K562 (cell line): ENCODE measurements around the gene OLFML2B. TPM values are rescaled to one million over a fixed set of nuclear protein-coding genes. Genes with fewer than 3 reads are reported as not detected.

Source experiments
- ATAC-seq: fragments of 200-7000 bp; cut with Tn5 transposase; 3 replicates; pipeline ENCODE4 v1.9.1; 2020; ENCODE audit warnings: moderate library complexity
- BruUV-seq: library from RNA; stranded (reverse); fragments of 400-500 nt; replicated peaks from 2 replicates; lab custom pipeline; 2021; lab: Mats Ljungman, UMichigan
- CTCF ChIA-PET: fragments of 300-600 bp; formaldehyde crosslinking; extraction: SDS; loops from one replicate; lab custom pipeline; 2021; ENCODE audit warnings: low intra/inter-chr PET ratio; lab: Yijun Ruan, JAX
- POLR2A ChIA-PET: fragments of 300-600, 350-650 bp; sonication (Branson Sonifier 250); formaldehyde crosslinking; extraction: SDS; loops from one replicate; lab custom pipeline; 2021; ENCODE audit warnings: antibody characterized with exemption, inconsistent platforms; lab: Yijun Ruan, JAX
- DNase-seq, 4 experiments: peaks; one replicate each; pipeline versions ENCODE4 v3.0.0 to v3.0.0-alpha.2; 2011 to 2018; ENCODE audit warnings: low spot score in 3 of 4, mixed read lengths in 3 of 4; ENCODE audit errors: extremely low read depth in 1 of 4
- FAIRE-seq: peaks from 2 replicates; lab custom pipeline; 2011; peaks lifted over from hg19 to GRCh38; lab: Jason Lieb, UNC
- H2AFZ ChIP-seq: 2 replicates; pipeline ENCODE4 v1.6.0; 2011; ENCODE audit warnings: low read depth, low read length, control low read depth, inconsistent platforms
- H3K27ac ChIP-seq: fragments of 200-600 bp; 3 replicates; pipeline ENCODE4 v1.8.0; 2011; ENCODE audit warnings: low read depth, mild to moderate bottlenecking, control low read depth, inconsistent platforms, low read length, moderate library complexity, mixed read lengths; ENCODE audit errors: extremely low read depth
- H3K27me3 ChIP-seq, 2 experiments: fragments of 300-600 bp in 1 of 2; 2 replicates in 1 of 2; 3 replicates in 1 of 2; pipeline versions ENCODE4 v1.6.0 to v1.8.0; 2011; ENCODE audit warnings: inconsistent platforms in 2 of 2, low read length in 2 of 2, mild to moderate bottlenecking in 1 of 2, mixed read lengths in 1 of 2, moderate library complexity in 1 of 2; ENCODE audit not compliant: control insufficient read depth in 2 of 2, insufficient read depth in 2 of 2
- H3K36me3 ChIP-seq: fragments of 300-600 bp; 3 replicates; pipeline ENCODE4 v1.8.0; 2011; ENCODE audit warnings: mild to moderate bottlenecking, low read length, inconsistent platforms; ENCODE audit not compliant: control insufficient read depth, insufficient read depth
- H3K4me1 ChIP-seq, 2 experiments: fragments of 200-600 bp in 1 of 2; replicated peaks in 1 of 2; 2 replicates in 1 of 2; 3 replicates in 1 of 2; pipeline versions ENCODE4 v1.5.1 to v1.8.0; 2011; ENCODE audit warnings: inconsistent platforms in 2 of 2, low read length in 2 of 2, mild to moderate bottlenecking in 1 of 2, mixed read lengths in 1 of 2, moderate library complexity in 1 of 2; ENCODE audit not compliant: control insufficient read depth in 2 of 2, insufficient read depth in 2 of 2
- H3K4me2 ChIP-seq: 2 replicates; pipeline ENCODE4 v1.6.1; 2011; ENCODE audit warnings: low read length, control low read depth, inconsistent platforms, mixed read lengths; ENCODE audit not compliant: insufficient read depth
- H3K4me3 ChIP-seq: fragments of 200-600 bp; sonication (generic), shearing (Covaris generic); 2 replicates; pipeline ENCODE4 v1.5.1; 2016; ENCODE audit warnings: control low read depth, inconsistent platforms
- H3K79me2 ChIP-seq: fragments of 200-600 bp; 3 replicates; pipeline ENCODE4 v1.8.0; 2011; ENCODE audit warnings: low read length, inconsistent platforms; ENCODE audit not compliant: control insufficient read depth, insufficient read depth
- H3K9ac ChIP-seq, 2 experiments: 2 replicates each; pipeline versions ENCODE4 v1.6.0 to v1.6.1; 2011; ENCODE audit warnings: low read depth in 2 of 2, low read length in 2 of 2, control low read depth in 1 of 2, inconsistent platforms in 1 of 2, mild to moderate bottlenecking in 1 of 2, mixed read lengths in 1 of 2; ENCODE audit not compliant: insufficient read depth in 1 of 2
- H3K9me1 ChIP-seq: one replicate; pipeline ENCODE4 v1.6.0; 2011; ENCODE audit warnings: inconsistent platforms, mild to moderate bottlenecking, low read length, moderate library complexity; ENCODE audit not compliant: control insufficient read depth, insufficient read depth
- H3K9me3 ChIP-seq: replicated peaks from 2 replicates; pipeline ENCODE4 v1.5.1; 2011; ENCODE audit warnings: low read depth, low read length, inconsistent platforms; ENCODE audit not compliant: control insufficient read depth, insufficient read depth
- H4K20me1 ChIP-seq: replicated peaks from 2 replicates; pipeline ENCODE4 v1.6.1; 2011; ENCODE audit warnings: low read length, inconsistent platforms, mixed read lengths; ENCODE audit not compliant: control insufficient read depth, insufficient read depth
- PHF20 ChIP-seq: fragments of 450-650 bp; IDR thresholded peaks from 2 replicates; pipeline ENCODE4 v1.6.1; 2018; ENCODE audit not compliant: partially characterized antibody
- RBM17 ChIP-seq: fragments of 200-400 bp; formaldehyde crosslinking; IDR thresholded peaks from 2 replicates; pipeline ENCODE4 v1.6.1; 2017; ENCODE audit warnings: low read depth, mild to moderate bottlenecking, low read length, borderline replicate concordance
- ZC3H8 ChIP-seq: fragments of 450-650 bp; IDR thresholded peaks from 2 replicates; pipeline ENCODE4 v1.6.1; 2017
- ZNF12 ChIP-seq: sonication (generic); formaldehyde crosslinking; IDR thresholded peaks from 2 replicates; pipeline ENCODE4 v1.4.0; 2020; ENCODE audit warnings: mild to moderate bottlenecking, missing genetic modification reagents
- ZNF184 ChIP-seq: sonication (generic); formaldehyde crosslinking; IDR thresholded peaks from 2 replicates; pipeline ENCODE4 v1.5.0; 2020; ENCODE audit warnings: missing genetic modification reagents
- WGBS: fragments of 100-300 bp; shearing (Covaris generic); methylation state at CpG from one replicate; pipeline ENCODE4 v1.1.6; 2016; ENCODE audit warnings: low coverage, mixed read lengths; ENCODE audit not compliant: insufficient coverage; ENCODE audit errors: missing lambda C conversion rate; 5-methylcytosine and 5-hydroxymethylcytosine counted together
- in situ Hi-C: fragments of 300-500 bp; cut with MboI; formaldehyde crosslinking; loops from 4 replicates; pipeline ENCODE4 v1.15.0; 2018; ENCODE audit warnings: inconsistent platforms, mixed read lengths
- intact Hi-C: fragments of 100-400 bp; cut with micrococcal nuclease; formaldehyde crosslinking; loops from 2 replicates; pipeline ENCODE4 v1.14.2; 2022
- polyA plus RNA-seq, 8 experiments: library from polyadenylated mRNA; depleted of rRNA in 4 of 8; stranded (reverse) in 5 of 8; unstranded in 3 of 8; fragments of >200 nt; fragmentation: Nextera tagmentation in 2 of 8; fragmentation: Illumina TruSeq in 1 of 8; extraction: Ambion mirVana in 2 of 8; extraction: Trizol in 1 of 8; gene quantifications; 2 replicates each; pipeline versions ENCODE4 v1.2.1 to v1.2.3, GENCODE V29; 2011 to 2014; ENCODE audit warnings: inconsistent platforms in 1 of 8, missing spikeins in 1 of 8
- total RNA-seq, 7 experiments: library from RNA; depleted of rRNA in 6 of 7; stranded (reverse); fragments of >200 nt in 6 of 7; fragmentation: Illumina TruSeq in 2 of 7; extraction: Trizol in 2 of 7; gene quantifications; 2 replicates each; pipeline versions ENCODE4 v1.2.1 to v1.2.3, GENCODE V29; 2011 to 2021; ENCODE audit warnings: low replicate concordance in 1 of 7
- TF ChIP-seq, protein P1 (sequence below): fragments of 450-650 bp; IDR thresholded peaks from 2 replicates; pipeline ENCODE4 v1.6.1; 2016; ENCODE audit warnings: low read depth, mild to moderate bottlenecking, moderate library complexity
- TF ChIP-seq, protein P2 (sequence below), 2 experiments: IDR thresholded peaks; 2 replicates each; pipeline ENCODE4 v1.6.1; 2012; ENCODE audit warnings: improper control_type of control experiment in 2 of 2, low read depth in 2 of 2, low read length in 2 of 2, borderline replicate concordance in 1 of 2

OLFML2B gene
- total and polyA plus RNA-seq, 9 of the 15 experiments (the other 6 are each of a cell fraction or from before 2014, with no cell fraction given) = not detected

DNA sequence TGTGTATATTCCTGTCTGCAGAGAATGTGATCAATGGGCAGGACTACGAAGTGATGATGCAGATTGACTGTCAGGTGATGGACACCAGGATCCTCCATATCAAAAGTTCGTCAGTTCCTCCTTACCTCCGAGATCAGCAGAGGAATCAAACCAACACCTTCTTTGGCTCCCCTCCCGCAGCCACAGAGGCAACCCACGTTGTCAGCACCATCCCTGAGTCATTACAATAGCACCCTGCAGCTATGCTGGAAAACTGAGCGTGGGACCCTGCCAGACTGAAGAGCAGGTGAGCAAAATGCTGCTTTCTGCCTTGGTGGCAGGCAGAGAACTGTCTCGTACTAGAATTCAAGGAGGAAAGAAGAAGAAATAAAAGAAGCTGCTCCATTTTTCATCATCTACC, 65.2 kb downstream of the OLFML2B start:
- ChIA-PET POLR2A (interaction anchor here (0.7 to 0.8 kb wide), 2 partner anchors 10 to 811 kb away, joined by 4 to 5 read pairs; no protein-coding TSS in a partner anchor), CTCF (no interaction called here)
- ATAC-seq (no peak), FAIRE-seq (no peak), DNase-seq (no peak)
- Histone ChIP-seq H3K4me1 (peaks cover 4 to 12% of the 10 kb centered on the region in 2 experiments; a peak in 4 of 5 replicates), H3K4me2 (no peak overlapping the region), H3K9me1 (no peaks in the 10 kb centered on the region), H3K36me3 (peaks cover 24% of the 10 kb centered on the region), H3K4me3 (no peak overlapping the region), H3K27ac (no peak overlapping the region), H2AFZ (no peak overlapping the region), H3K9ac (no peak overlapping the region), H3K9me3 (no peaks in the 10 kb centered on the region), H3K79me2 (no peaks in the 10 kb centered on the region), H4K20me1 (no peaks in the 10 kb centered on the region), H3K27me3 (no peaks in the 10 kb centered on the region)
- TF ChIP-seq RBM17 (no peak), ZNF12 (CRISPR knock-in tag) (no peak), PHF20 (no peak), ZNF184 (CRISPR knock-in tag) (no peak), ZC3H8 (no peak)
- TF ChIP-seq, protein P1, sequence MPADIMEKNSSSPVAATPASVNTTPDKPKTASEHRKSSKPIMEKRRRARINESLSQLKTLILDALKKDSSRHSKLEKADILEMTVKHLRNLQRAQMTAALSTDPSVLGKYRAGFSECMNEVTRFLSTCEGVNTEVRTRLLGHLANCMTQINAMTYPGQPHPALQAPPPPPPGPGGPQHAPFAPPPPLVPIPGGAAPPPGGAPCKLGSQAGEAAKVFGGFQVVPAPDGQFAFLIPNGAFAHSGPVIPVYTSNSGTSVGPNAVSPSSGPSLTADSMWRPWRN = no peak
- TF ChIP-seq, protein P2, sequence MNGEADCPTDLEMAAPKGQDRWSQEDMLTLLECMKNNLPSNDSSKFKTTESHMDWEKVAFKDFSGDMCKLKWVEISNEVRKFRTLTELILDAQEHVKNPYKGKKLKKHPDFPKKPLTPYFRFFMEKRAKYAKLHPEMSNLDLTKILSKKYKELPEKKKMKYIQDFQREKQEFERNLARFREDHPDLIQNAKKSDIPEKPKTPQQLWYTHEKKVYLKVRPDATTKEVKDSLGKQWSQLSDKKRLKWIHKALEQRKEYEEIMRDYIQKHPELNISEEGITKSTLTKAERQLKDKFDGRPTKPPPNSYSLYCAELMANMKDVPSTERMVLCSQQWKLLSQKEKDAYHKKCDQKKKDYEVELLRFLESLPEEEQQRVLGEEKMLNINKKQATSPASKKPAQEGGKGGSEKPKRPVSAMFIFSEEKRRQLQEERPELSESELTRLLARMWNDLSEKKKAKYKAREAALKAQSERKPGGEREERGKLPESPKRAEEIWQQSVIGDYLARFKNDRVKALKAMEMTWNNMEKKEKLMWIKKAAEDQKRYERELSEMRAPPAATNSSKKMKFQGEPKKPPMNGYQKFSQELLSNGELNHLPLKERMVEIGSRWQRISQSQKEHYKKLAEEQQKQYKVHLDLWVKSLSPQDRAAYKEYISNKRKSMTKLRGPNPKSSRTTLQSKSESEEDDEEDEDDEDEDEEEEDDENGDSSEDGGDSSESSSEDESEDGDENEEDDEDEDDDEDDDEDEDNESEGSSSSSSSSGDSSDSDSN (IDR thresholded peaks at IDR 0.05; ENCODE audit: borderline replicate concordance in 1 of 2, low read depth in 2 of 2, low read length in 2 of 2) = no peak
- no TSS peak for BruUV-seq
- in situ Hi-C loops (no loop called here), intact Hi-C loops (no loop called here)
- 86% methylated on average over 7 of the region's 7 CpGs for WGBS
